Transverse colon (tissue), 3 donors: ENCODE results near the gene CCDC91.

Source experiments
- POLR2A ChIP-seq: fragments of 450-650 bp; IDR thresholded peaks from one replicate; pipeline ENCODE4 v1.6.1; 2016; ENCODE audit warnings: antibody characterized with exemption, mild to moderate bottlenecking, moderate library complexity
- TF ChIP-seq, protein P1 (sequence below), 5 experiments: fragments of 200-600 bp in 3 of 5; fragments of 450-650 bp in 2 of 5; sonication (generic) in 3 of 5; IDR thresholded peaks; 1 replicate in 2 of 5; 2 replicates in 3 of 5; pipeline ENCODE4 v1.5.1; 2016 to 2017; ENCODE audit warnings: antibody characterized with exemption in 5 of 5, inconsistent platforms in 3 of 5, mild to moderate bottlenecking in 2 of 5, moderate library complexity in 1 of 5

DNA sequence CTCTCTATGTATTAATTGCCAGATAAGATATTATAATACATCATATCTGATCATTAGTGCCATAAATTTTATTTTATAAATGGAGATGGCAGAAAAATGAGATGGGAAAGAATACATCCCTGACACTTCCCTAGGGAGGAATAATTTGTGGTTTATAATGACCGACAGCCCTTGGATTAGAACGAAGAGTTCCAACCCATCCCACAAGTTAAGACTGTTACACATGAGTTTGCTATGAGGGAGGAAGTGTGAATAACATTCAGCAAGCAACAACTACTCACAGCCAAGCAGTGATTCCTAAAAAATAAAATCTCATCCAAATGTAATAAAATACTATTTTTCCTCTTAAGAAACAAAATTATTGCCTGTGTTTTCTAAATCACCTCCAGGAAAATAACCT is 299.0 kb downstream of the CCDC91 start:
- TF ChIP-seq POLR2A: no peak
- TF ChIP-seq, protein P1, sequence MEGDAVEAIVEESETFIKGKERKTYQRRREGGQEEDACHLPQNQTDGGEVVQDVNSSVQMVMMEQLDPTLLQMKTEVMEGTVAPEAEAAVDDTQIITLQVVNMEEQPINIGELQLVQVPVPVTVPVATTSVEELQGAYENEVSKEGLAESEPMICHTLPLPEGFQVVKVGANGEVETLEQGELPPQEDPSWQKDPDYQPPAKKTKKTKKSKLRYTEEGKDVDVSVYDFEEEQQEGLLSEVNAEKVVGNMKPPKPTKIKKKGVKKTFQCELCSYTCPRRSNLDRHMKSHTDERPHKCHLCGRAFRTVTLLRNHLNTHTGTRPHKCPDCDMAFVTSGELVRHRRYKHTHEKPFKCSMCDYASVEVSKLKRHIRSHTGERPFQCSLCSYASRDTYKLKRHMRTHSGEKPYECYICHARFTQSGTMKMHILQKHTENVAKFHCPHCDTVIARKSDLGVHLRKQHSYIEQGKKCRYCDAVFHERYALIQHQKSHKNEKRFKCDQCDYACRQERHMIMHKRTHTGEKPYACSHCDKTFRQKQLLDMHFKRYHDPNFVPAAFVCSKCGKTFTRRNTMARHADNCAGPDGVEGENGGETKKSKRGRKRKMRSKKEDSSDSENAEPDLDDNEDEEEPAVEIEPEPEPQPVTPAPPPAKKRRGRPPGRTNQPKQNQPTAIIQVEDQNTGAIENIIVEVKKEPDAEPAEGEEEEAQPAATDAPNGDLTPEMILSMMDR (IDR thresholded peaks at IDR 0.05): no peak
